Activated naive CD4-positive, alpha-beta T cell treated with anti-CD3 and anti-CD28 coated beads, Interleukin-2, amount 50 U/mL, for 72 hours (primary cell): ENCODE data around the gene UBE2S. TPM values are rescaled to one million over a fixed set of nuclear protein-coding genes. Genes with fewer than 3 reads are reported as not detected.
"Not testable (repeated sequence)": the region's sequence is repeated elsewhere in the genome, so short reads cannot be mapped to it uniquely, and the experiment has no call there.

Experiments
- ATAC-seq, 2 donors: fragments of 150-1000 bp; cut with Tn5 transposase; 2 replicates each; pipeline ENCODE4 v1.10.0; 2021; ENCODE audit warnings: mild to moderate bottlenecking in 2 of 2, moderate library complexity in 2 of 2
- DNase-seq, 2 donors: peaks; one replicate each; pipeline ENCODE4 v3.0.0; 2021 to 2022; ENCODE audit warnings: low spot score in 2 of 2
- H3K27ac Mint-ChIP-seq, 2 donors: one replicate each; pipeline ENCODE4 v1.8.0; 2022; ENCODE audit warnings: mild to moderate bottlenecking in 2 of 2, mixed read lengths in 2 of 2
- H3K36me3 Mint-ChIP-seq, 2 donors: one replicate each; pipeline ENCODE4 v1.8.0; 2022; ENCODE audit warnings: mixed read lengths in 2 of 2
- H3K9me3 Mint-ChIP-seq, 2 donors: one replicate each; pipeline ENCODE4 v1.8.0; 2022; ENCODE audit warnings: mixed read lengths in 2 of 2
- total RNA-seq, 2 donors: library from RNA; stranded (reverse); gene quantifications; one replicate each; pipeline ENCODE4 v1.2.3, GENCODE V29; 2022

Gene UBE2S
- total RNA-seq, 2 donors from 2014 or later = 192 to 343 TPM

GRCh38 chr19:55423225-55424005, 15.8 kb upstream of the UBE2S start:
- Mint-ChIP-seq H3K9me3 (no peaks in the 10 kb centered on the region), H3K36me3 (no peaks in the 10 kb centered on the region), H3K27ac (no peak overlapping the region)
- no peak for DNase-seq
- no peak for ATAC-seq

- H3K36me3 Mint-ChIP-seq, DNase-seq, H3K27ac Mint-ChIP-seq, H3K9me3 Mint-ChIP-seq: not testable (repeated sequence)
- ATAC-seq = peak in 1 of 2 donors; percentile 44
Observed at GRCh38 chr19:55421281-55421680, 13.7 kb upstream of the UBE2S start.

- H3K27ac Mint-ChIP-seq = peak overlapping the region in 1 of 2 donors; percentile 48
- H3K9me3 Mint-ChIP-seq = no peaks in the 10 kb centered on the region
- DNase-seq = no peak
- ATAC-seq = no peak
- no peaks in the 10 kb centered on the region for H3K36me3 Mint-ChIP-seq
Observed at GRCh38 chr19:55419624-55420236, 12.1 kb upstream of the UBE2S start.

- H3K27ac Mint-ChIP-seq = no peak overlapping the region
- DNase-seq (no peak), ATAC-seq (no peak)
- no peaks in the 10 kb centered on the region for H3K36me3 Mint-ChIP-seq
- H3K9me3 Mint-ChIP-seq = no peaks in the 10 kb centered on the region
Observed at GRCh38 chr19:55419103-55419502, 11.5 kb upstream of the UBE2S start.

- no peaks in the 10 kb centered on the region for H3K36me3 Mint-ChIP-seq
- no peaks in the 10 kb centered on the region for H3K9me3 Mint-ChIP-seq
- peak; percentile 81 to 84 for ATAC-seq
- H3K27ac Mint-ChIP-seq = no peak overlapping the region
- DNase-seq = peak in 1 of 2 donors; percentile 61
Observed at GRCh38 chr19:55418185-55418584, 10.6 kb upstream of the UBE2S start.

- H3K9me3 Mint-ChIP-seq = peaks cover 4 to 15% of the 10 kb centered on the region in 2 donors
- DNase-seq (no peak), ATAC-seq (no peak)
- H3K36me3 Mint-ChIP-seq = peaks cover 37 to 43% of the 10 kb centered on the region in 2 donors
- no peak overlapping the region for H3K27ac Mint-ChIP-seq
Observed at GRCh38 chr19:55410168-55410567, 2.6 kb upstream of the UBE2S start.

GRCh38 chr19:55409179-55409578, 1.6 kb upstream of the UBE2S start:
- H3K27ac Mint-ChIP-seq = peak overlapping the region; percentile 97 to 99
- not testable (repeated sequence) for ATAC-seq, DNase-seq
- peaks cover 37 to 43% of the 10 kb centered on the region in 2 donors for H3K36me3 Mint-ChIP-seq
- peaks cover 4 to 15% of the 10 kb centered on the region in 2 donors for H3K9me3 Mint-ChIP-seq

- DNase-seq (no peak), ATAC-seq (no peak)
- peaks cover 37 to 43% of the 10 kb centered on the region in 2 donors for H3K36me3 Mint-ChIP-seq
- peaks cover 4 to 15% of the 10 kb centered on the region in 2 donors for H3K9me3 Mint-ChIP-seq
- H3K27ac Mint-ChIP-seq = peak overlapping the region; percentile 97 to 99
Observed at GRCh38 chr19:55408533-55408872, 915 bp upstream of the UBE2S start.

GRCh38 chr19:55407800-55408532, 378 bp upstream of the UBE2S start:
- ATAC-seq = peak; percentile 91 to 94
- H3K9me3 Mint-ChIP-seq = peaks cover 4 to 15% of the 10 kb centered on the region in 2 donors
- H3K27ac Mint-ChIP-seq = peak overlapping the region; percentile 97 to 99
- DNase-seq = peak; percentile 96
- H3K36me3 Mint-ChIP-seq = peaks cover 41 to 49% of the 10 kb centered on the region in 2 donors

GRCh38 chr19:55406826-55407549, 600 bp downstream of the UBE2S start:
- Mint-ChIP-seq H3K27ac (peak overlapping the region; percentile 96 to 99), H3K36me3 (peaks cover 44 to 54% of the 10 kb centered on the region in 2 donors), H3K9me3 (peaks cover 4 to 15% of the 10 kb centered on the region in 2 donors)
- DNase-seq (peak in 1 of 2 donors; percentile 35), ATAC-seq (peak in 1 of 2 donors; percentile 2)

GRCh38 chr19:55406091-55406825, 1.3 kb downstream of the UBE2S start:
- Mint-ChIP-seq H3K27ac (peak overlapping the region; percentile 97 to 99), H3K36me3 (peaks cover 47 to 59% of the 10 kb centered on the region in 2 donors), H3K9me3 (peaks cover 4 to 13% of the 10 kb centered on the region in 2 donors)
- DNase-seq (no peak), ATAC-seq (no peak)

GRCh38 chr19:55405638-55406037, 1.9 kb downstream of the UBE2S start:
- Mint-ChIP-seq H3K9me3 (peaks cover 4 to 12% of the 10 kb centered on the region in 2 donors), H3K36me3 (peaks cover 47 to 63% of the 10 kb centered on the region in 2 donors), H3K27ac (peak overlapping the region; percentile 97 to 99)
- ATAC-seq = no peak
- DNase-seq = no peak

- ATAC-seq = no peak
- no peaks in the 10 kb centered on the region for H3K9me3 Mint-ChIP-seq
Observed at GRCh38 chr19:55402509-55402908, 5.1 kb downstream of the UBE2S start.

GRCh38 chr19:55401390-55401789, 6.2 kb downstream of the UBE2S start:
- not testable (repeated sequence) for H3K9me3 Mint-ChIP-seq, DNase-seq, ATAC-seq
- H3K36me3 Mint-ChIP-seq = peaks cover 20 to 33% of the 10 kb centered on the region in 2 donors
- H3K27ac Mint-ChIP-seq = peak overlapping the region; percentile 57 to 96

More at GRCh38 chr19:55402509-55402908, 5.1 kb downstream of the UBE2S start:
- Mint-ChIP-seq H3K36me3 (peaks cover 27 to 41% of the 10 kb centered on the region in 2 donors), H3K27ac (peak overlapping the region; percentile 45 to 96)
- no peak for DNase-seq

- H3K9me3 Mint-ChIP-seq = no peaks in the 10 kb centered on the region
- DNase-seq = no peak
- ATAC-seq = peak in 1 of 2 donors; percentile 11
- peak overlapping the region; percentile 48 to 86 for H3K27ac Mint-ChIP-seq
- H3K36me3 Mint-ChIP-seq = peaks cover 11 to 24% of the 10 kb centered on the region in 2 donors
Observed at GRCh38 chr19:55400281-55401087, 7.1 kb downstream of the UBE2S start.
